GM19455 (cell line): ENCODE results near the gene CDH4.

ENCODE experiments used
- ATAC-seq: cut with Tn5 transposase; IDR thresholded peaks from one replicate; pipeline ENCODE4 v1.9.1; 2021; ENCODE audit not compliant: unreplicated experiment

Gene CDH4

DNA sequence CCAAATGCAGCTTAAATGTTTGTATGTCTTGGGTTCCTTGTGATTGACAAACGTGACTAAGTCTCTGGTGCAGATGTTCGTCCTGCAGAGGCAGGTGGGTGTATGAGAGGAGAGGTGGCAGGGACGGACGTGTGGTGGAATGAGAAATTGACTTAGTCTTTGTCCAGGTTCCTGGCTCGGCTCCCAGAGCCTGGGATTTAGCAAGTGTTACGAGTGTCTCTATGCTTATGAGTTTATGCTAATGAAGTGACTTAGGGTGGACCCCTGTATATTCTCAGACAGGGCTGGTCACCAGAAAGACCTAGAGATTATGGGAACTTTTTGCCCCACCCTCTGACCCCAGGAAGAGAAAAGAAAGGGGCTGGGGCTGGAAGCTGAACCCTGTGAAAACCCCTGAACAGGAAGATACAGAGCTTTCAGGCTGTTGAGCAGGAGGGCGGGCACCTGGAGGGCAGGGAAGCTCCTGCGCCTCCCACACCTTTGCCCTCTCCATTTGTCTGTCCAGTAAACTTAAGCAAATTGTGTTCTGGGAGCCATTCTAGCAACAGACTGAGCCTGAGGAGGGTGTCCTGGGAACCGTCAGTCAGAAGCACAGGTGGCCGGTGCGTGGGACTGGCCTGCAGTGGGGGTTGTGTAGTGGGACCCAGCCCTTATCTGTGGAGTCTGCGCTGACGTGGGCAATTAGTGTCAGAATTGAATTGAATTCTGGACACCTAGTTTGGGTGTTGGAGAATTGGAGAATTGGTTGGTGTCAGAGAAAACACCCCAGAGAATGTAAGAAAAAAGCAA lies 362.1 kb downstream of the CDH4 start:
- no peak for ATAC-seq

DNA sequence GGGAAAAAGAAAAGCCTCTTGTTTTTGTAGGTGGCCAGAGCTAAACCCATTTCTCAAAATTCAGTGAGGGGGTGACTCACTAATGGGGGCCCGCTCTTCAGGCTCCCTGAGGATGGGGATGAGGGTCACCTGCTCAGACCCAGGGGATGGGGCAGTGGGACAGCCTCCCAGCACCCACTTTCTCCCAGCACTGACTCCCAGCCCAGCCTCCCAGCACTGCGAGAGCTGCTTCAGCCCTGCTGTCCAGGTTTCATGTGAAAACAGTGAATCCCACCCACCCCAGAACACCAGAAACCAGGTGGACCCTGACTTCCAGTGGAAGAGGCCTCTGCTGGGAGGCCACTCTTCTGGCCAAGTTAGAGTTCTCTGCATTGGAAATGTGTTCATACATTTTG lies 362.6 kb downstream of the CDH4 start:
- no peak for ATAC-seq

- ATAC-seq = no peak
Observed at GRCh38 chr20:61615806-61616205, 363.7 kb downstream of the CDH4 start.

- ATAC-seq = no peak
Observed at GRCh38 chr20:61619751-61620150, 367.7 kb downstream of the CDH4 start.

- ATAC-seq = no peak
Observed at GRCh38 chr20:61620174-61620573, 368.1 kb downstream of the CDH4 start.

DNA sequence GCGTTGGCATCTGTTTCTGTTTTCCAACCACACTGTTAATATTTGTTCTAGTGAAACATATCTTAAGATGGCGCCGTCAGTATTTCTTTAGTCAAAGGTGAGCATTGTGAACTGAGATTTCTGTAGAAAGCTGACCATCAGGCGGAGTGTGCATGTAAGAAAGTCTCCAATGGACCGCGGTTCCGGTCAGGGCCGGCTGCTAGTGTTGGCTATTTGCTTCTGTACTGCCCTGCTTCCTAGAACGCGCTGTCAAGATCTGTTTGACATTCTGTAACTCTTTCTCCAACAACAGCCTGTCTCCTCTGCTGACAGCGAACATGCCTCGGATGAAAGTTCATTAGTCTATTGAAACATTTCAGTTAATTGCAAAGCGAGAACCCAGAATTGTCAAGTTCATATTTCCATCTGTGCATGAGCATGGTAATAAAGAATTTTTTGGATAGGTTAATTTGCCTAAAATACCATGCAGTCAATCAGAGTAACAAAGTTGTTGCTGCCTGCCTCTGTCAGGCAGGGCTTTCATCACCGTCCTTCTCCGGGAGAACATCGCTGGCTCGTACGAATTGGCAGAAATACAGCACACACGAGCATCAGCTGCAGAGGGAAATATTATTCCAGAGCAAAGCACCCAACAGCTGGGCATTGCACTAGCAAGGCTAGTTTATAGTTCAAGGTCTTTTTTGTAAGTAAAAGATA lies 369.1 kb downstream of the CDH4 start:
- ATAC-seq = no peak

- ATAC-seq = no peak
Observed at GRCh38 chr20:61621852-61622251, 369.8 kb downstream of the CDH4 start.

GRCh38 chr20:61623451-61623850 lies 371.4 kb downstream of the CDH4 start:
- no peak for ATAC-seq

- ATAC-seq = no peak
Observed at GRCh38 chr20:61625246-61625645, 373.2 kb downstream of the CDH4 start.

DNA sequence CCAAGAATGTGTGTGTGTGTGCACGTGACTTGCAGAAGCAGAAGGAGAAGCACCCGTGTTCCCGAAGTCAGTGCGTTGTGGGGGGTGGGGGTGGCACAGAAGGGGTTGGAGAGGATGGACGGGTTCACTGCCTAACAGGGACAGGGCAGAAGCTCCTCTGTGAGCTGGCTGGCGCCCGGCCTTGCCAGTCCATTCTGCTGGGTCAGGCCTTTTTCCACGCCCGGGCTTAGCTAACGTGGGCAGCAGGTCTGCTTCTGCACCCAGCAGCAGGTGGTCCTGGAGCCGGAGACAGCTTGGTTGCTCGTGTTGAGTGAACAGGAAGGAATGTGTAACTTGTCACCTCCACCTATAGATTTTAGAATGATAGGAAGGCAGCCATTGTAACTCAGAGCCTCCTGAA lies 374.4 kb downstream of the CDH4 start:
- ATAC-seq = no peak

- ATAC-seq = no peak
Observed at GRCh38 chr20:61627791-61628415, 375.8 kb downstream of the CDH4 start.

DNA sequence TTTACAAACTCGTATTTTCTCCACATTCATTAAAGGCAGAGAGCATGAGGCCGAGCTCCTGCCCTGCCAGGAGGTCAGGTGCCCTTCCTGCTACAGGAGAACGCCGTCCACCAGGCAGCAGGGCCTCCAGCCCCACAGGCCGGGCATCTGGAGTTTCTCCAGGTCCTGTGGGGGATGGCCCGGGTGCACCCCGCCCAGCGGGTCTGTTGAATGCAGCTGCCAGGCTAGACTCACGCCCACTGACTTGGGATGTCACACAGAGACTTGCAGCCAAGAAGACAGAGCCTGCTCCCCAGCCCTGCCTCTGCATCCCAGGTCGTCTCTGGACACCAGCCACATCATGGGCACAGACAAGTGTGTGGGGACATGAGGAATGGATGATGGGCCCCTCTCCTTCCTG lies 376.4 kb downstream of the CDH4 start:
- ATAC-seq = no peak

DNA sequence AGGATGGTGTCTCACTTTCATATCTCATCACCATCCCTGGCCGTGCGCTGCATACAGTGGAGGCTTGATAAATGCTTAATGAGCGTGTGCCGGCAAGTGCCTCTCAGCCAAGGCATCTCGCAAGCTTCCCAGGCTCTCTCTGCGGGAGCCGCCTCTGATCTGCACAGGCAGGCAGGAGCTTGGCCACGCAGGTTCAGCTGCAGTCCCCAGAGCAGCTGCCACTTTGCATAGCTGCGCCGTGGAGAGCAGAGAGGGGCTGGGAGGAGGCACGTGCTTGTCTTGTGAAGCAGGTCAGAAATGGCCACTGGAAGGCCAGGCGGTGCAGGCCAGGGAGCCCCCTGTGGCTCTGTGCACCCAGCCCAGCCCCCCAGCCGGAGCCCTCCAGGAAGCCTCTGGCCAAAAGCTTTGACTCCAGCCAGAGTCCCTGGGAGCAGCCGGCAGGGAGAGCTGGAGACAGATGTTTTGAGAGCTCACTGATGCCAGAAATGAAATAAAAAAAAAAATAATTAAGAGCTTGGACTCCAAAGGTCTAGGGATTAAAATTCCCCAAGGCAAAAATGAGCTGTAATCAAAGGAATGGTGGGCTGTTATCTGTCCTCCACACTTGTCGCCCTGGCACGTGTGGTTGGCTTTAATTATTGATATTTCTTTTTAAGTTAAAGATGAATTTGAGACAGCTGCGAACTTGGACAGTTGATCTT lies 377.0 kb downstream of the CDH4 start:
- no peak for ATAC-seq

DNA sequence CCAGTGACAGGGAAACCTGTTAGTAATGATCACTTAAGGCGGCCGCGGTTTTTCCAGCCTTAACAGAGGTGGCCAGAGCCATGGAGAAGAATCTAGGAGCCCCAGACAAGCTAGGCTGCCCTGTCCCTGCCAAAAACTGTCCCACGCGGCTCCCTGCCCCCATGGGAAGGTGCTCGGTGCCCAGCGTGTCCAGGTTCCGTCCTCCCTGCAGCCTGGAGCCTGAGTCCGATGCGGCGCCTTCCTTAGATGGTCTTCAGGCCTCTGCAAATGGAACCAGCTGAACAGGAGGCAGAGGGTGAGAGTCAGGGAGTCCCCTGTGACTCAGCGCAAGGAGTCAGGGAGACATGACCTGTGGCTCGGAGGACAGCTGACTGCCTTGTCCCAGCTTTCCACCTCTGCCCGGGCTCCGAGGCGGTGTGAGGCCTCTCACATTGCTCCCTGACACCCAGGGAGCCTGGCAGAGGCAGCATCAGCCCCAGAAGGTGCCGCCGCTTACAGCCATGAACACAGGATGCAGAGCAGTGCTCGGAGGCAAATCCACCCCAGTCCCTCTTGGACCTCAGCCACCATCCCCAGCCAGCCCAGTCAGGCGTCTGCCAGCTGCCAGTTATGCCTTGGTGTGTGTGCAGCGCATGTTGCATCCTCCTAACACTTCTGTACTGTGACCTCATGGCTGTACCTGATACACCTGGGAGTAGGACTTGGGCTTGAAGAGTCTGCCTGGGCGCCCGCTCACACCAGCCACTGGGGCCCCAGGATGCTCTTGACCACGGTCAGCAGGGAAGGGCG lies 377.7 kb downstream of the CDH4 start:
- no peak for ATAC-seq

GRCh38 chr20:61630391-61630650 lies 378.3 kb downstream of the CDH4 start:
- ATAC-seq = no peak

- no peak for ATAC-seq
Observed at GRCh38 chr20:61630816-61631215, 378.8 kb downstream of the CDH4 start.

DNA sequence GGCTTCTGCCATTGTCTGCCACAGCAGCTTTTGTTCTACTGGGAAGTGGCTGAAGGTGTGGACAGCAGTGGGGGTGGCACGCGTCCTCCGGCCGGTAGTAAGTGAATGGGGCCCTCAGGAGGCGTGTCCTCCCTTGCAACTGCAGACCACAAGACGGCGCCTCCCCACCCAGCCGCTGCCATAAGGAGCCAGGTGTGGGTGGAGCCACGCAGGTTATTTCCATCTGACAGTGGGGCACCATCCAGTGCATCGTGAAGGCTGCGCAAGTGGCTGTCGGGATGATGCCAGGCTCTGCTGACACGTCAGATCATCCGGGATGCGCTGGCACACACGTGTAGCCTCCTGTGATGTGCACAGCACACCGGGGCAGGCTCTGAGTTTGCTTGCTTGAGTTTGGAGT lies 379.7 kb downstream of the CDH4 start:
- no peak for ATAC-seq

- no peak for ATAC-seq
Observed at GRCh38 chr20:61633004-61633403, 380.9 kb downstream of the CDH4 start.

DNA sequence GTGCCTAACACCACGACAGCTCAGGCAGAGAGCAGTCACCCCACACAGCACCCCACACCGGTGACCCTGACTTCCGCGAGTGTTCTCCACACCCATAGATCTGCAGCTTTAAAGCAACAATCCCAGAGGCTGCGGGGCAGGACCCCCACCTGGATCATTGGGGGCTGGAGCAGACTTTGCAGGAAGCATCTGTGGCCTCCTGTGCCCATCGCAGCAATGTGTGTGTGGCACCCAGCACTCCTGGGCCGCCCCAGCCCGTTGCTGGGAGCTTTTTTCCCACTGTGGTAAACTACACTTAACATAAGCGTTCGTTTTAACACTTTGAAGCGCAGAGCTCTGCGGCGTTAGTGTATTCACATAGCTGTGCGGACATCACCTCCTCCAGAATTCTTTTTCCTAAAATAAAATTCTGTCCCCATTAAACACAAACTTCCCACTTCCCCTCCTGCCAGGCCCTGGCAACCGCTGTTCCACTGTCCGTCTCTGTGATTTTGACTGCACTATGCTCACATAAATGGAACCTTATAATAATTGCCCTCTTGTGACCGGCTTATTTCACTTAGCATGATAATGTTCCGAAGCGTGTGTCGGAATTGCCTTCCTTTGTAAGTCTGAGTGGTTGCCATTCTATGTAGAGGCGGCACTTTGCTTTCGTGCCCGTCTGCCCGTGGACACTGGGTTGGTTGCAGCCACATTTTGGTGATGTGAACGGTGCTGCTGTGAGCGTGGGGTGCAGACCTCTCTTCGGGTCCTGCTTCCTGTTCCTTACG lies 382.5 kb downstream of the CDH4 start:
- ATAC-seq = no peak

- no peak for ATAC-seq
Observed at GRCh38 chr20:61635721-61636455, 383.8 kb downstream of the CDH4 start.
